Measurements from ENCODE around the gene CACNA1S. TPM values are rescaled to one million over a fixed set of nuclear protein-coding genes. Genes with fewer than 3 reads are reported as not detected.

Gene CACNA1S
- total RNA-seq, 1 experiment from 2014 or later = not detected

DNA sequence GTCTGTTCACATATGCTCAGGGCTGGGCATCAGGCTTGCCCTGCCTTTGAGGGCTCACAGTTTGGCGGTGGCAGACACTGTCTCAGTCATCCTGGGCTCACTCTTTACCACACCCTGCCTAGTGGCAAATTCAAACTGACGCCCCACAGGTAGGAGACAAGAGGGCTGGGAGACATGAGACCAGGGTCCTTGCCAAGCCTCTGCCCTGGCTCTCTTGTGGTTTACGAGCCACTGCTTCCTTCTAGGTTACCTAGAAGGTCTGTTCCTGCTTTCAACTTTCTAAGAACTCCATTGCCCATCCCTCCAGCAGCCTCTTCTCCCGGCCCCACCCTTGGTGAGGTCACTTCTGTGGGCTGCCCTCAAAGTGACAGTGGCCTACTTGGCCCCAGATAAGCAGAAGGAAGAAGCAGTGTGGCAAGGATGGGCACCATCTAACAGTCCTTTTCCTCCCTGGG, 99.2 kb downstream of the CACNA1S start:
- Histone ChIP-seq H3K27me3 (replicated peaks; ENCODE audit: insufficient read depth, low read depth, low read length, poor library complexity) (no peaks in the 10 kb centered on the region), H3K4me3 (ENCODE audit: low read depth, low read length, poor library complexity, severe bottlenecking) (no peak overlapping the region), H3K36me3 (ENCODE audit: insufficient read depth, low read length, poor library complexity, severe bottlenecking) (no peaks in the 10 kb centered on the region), H3K27ac (ENCODE audit: low read depth, low read length, poor library complexity, severe bottlenecking) (no peak overlapping the region), H3K9me3 (ENCODE audit: low read depth, low read length, poor library complexity, severe bottlenecking) (no peaks in the 10 kb centered on the region), H3K4me1 (ENCODE audit: insufficient read depth, low read length, poor library complexity, severe bottlenecking) (peaks cover 25% of the 10 kb centered on the region)
- no TSS peak for BruUV-seq (replicated peaks)
- intact Hi-C loops (cut with micrococcal nuclease; ENCODE audit: unreplicated experiment) = no loop called here
- CTCF ChIA-PET = no interaction called here
- POLR2A ChIA-PET (ENCODE audit: low non-redundant PET) = no interaction called here
- TF ChIP-seq EZH2 (IDR thresholded peaks at IDR 0.05; ENCODE audit: borderline replicate concordance, low read depth, low read length, poor library complexity, severe bottlenecking) = no peak
- TF ChIP-seq, protein P1, sequence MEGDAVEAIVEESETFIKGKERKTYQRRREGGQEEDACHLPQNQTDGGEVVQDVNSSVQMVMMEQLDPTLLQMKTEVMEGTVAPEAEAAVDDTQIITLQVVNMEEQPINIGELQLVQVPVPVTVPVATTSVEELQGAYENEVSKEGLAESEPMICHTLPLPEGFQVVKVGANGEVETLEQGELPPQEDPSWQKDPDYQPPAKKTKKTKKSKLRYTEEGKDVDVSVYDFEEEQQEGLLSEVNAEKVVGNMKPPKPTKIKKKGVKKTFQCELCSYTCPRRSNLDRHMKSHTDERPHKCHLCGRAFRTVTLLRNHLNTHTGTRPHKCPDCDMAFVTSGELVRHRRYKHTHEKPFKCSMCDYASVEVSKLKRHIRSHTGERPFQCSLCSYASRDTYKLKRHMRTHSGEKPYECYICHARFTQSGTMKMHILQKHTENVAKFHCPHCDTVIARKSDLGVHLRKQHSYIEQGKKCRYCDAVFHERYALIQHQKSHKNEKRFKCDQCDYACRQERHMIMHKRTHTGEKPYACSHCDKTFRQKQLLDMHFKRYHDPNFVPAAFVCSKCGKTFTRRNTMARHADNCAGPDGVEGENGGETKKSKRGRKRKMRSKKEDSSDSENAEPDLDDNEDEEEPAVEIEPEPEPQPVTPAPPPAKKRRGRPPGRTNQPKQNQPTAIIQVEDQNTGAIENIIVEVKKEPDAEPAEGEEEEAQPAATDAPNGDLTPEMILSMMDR (conservative IDR thresholded peaks at IDR 0.05; ENCODE audit: low read depth, low read length) = no peak
- DNase-seq (ENCODE audit: low spot score) = no peak

DNA sequence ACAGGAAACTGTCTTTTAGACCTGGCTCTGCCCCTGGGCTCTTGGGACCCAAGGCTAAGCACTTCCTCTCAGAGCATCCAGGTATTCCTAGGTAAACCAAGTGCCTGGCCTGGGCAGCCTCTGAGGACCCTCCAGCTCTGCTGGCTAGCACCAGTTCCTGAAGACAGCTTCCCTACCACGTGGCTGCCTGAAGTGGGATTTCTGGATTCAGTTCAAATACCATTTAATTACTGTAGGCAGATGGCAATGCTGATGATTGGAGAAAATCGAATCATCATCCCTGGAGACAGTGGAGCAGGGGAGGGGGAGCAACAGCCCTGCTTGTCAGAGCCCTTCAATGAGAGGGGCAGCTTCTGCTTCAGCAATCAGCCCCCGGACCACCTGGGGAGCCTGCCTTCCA, 100.6 kb downstream of the CACNA1S start:
- Histone ChIP-seq H3K27me3 (replicated peaks; ENCODE audit: insufficient read depth, low read depth, low read length, poor library complexity) (no peaks in the 10 kb centered on the region), H3K9me3 (ENCODE audit: low read depth, low read length, poor library complexity, severe bottlenecking) (no peaks in the 10 kb centered on the region), H3K4me1 (ENCODE audit: insufficient read depth, low read length, poor library complexity, severe bottlenecking) (peaks cover 16% of the 10 kb centered on the region), H3K27ac (ENCODE audit: low read depth, low read length, poor library complexity, severe bottlenecking) (no peak overlapping the region), H3K36me3 (ENCODE audit: insufficient read depth, low read length, poor library complexity, severe bottlenecking) (no peaks in the 10 kb centered on the region), H3K4me3 (ENCODE audit: low read depth, low read length, poor library complexity, severe bottlenecking) (no peak overlapping the region)
- no peak for TF ChIP-seq EZH2 (IDR thresholded peaks at IDR 0.05; ENCODE audit: borderline replicate concordance, low read depth, low read length, poor library complexity, severe bottlenecking)
- TF ChIP-seq, protein P1 (conservative IDR thresholded peaks at IDR 0.05; ENCODE audit: low read depth, low read length) = no peak
- CTCF ChIA-PET = no interaction called here
- no peak for DNase-seq (ENCODE audit: low spot score)
- POLR2A ChIA-PET (ENCODE audit: low non-redundant PET) = interaction anchor here (0.8 kb wide), 1 partner anchor 9 kb away, joined by 14 read pairs; no protein-coding TSS in a partner anchor
- BruUV-seq (replicated peaks) = no TSS peak
- intact Hi-C loops (cut with micrococcal nuclease; ENCODE audit: unreplicated experiment) = no loop called here

DNA sequence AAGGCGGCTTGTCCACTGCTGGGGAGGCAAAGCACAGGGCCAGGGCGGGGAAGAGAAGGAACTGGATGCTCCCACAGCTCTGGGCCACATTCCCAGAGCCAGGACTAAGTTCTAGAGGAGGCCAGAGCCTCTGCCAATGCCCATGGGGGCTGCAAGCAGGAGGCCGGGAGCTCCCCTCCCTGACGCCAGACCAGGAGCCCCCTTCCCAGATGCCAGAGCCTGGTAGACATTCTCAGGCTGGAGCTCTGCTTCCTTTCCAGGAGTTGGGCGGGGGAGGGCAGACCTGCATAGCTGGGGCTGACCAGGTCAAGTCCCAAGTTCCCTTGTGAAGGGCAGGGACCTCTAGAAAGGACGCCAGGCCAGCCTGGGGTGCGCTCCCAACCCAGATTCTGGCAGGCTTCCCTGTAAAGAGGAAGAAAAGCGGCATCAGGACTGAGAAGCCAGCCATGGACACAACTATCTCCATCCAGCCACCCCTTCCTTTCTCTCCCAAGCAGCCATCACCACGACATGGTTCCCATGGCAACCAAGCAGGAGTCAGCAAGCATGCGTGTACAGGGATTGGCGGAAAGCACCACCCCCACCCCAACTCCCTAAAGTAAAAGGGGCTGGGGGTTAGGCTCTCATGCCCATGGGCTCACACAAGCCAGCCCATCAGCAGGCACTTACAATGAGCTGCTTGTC, 102.1 kb downstream of the CACNA1S start:
- ChIA-PET POLR2A (ENCODE audit: low non-redundant PET) (no interaction called here), CTCF (interaction anchor here (0.6 kb wide), 1 partner anchor 503 kb away, joined by 7 read pairs; no protein-coding TSS in a partner anchor)
- no peak for DNase-seq (ENCODE audit: low spot score)
- H3K36me3 ChIP-seq (ENCODE audit: insufficient read depth, low read length, poor library complexity, severe bottlenecking) = no peaks in the 10 kb centered on the region
- TF ChIP-seq, protein P1 (conservative IDR thresholded peaks at IDR 0.05; ENCODE audit: low read depth, low read length) = no peak
- no peak for TF ChIP-seq EZH2 (IDR thresholded peaks at IDR 0.05; ENCODE audit: borderline replicate concordance, low read depth, low read length, poor library complexity, severe bottlenecking)
- H3K27ac ChIP-seq (ENCODE audit: low read depth, low read length, poor library complexity, severe bottlenecking) = no peak overlapping the region
- H3K9me3 ChIP-seq (ENCODE audit: low read depth, low read length, poor library complexity, severe bottlenecking) = no peaks in the 10 kb centered on the region
- no peaks in the 10 kb centered on the region for H3K27me3 ChIP-seq (replicated peaks; ENCODE audit: insufficient read depth, low read depth, low read length, poor library complexity)
- no peak overlapping the region for H3K4me3 ChIP-seq (ENCODE audit: low read depth, low read length, poor library complexity, severe bottlenecking)
- intact Hi-C loops (cut with micrococcal nuclease; ENCODE audit: unreplicated experiment) = no loop called here
- peaks cover under 1% of the 10 kb centered on the region for H3K4me1 ChIP-seq (ENCODE audit: insufficient read depth, low read length, poor library complexity, severe bottlenecking)
- no TSS peak for BruUV-seq (replicated peaks)

All from A673 (cell line).